ENCODE measurements around the gene SOWAHB. TPM values are rescaled to one million over a fixed set of nuclear protein-coding genes. Genes with fewer than 3 reads are reported as not detected.

The SOWAHB gene
- total RNA-seq = 0.08 TPM
- long read RNA-seq = 0 reads

- intact Hi-C loops (cut with DNase I) = no loop called here
Measured at GRCh38 chr4:76897536-76898384, at the start of gene SOWAHB. Gene SOWAHB (minus strand): TSS chr4:76898144. CDS start chr4:76897849, 295 bp downstream.

GRCh38 chr4:76947369-76947768 lies 49.4 kb upstream of the SOWAHB start:
- intact Hi-C loops (cut with DNase I) = loop anchor here (5.0 to 10.0 kb wide), 5 partner anchors 40 to 433 kb away; partner anchors contain the start of gene CCNG2
- DNase-seq (ENCODE audit: low spot score) = no peak

More at GRCh38 chr4:76897536-76898384, at the start of gene SOWAHB:
- DNase-seq (ENCODE audit: low spot score) = no peak

- DNase-seq (ENCODE audit: low spot score) = no peak
- intact Hi-C loops (cut with DNase I) = loop anchor here (10.0 kb wide), 2 partner anchors 359 to 429 kb away; no protein-coding TSS in a partner anchor
Measured at GRCh38 chr4:76943790-76944189, 45.8 kb upstream of the SOWAHB start.

- intact Hi-C loops (cut with DNase I) = loop anchor here (10.0 kb wide), 2 partner anchors 358 to 428 kb away; no protein-coding TSS in a partner anchor
- DNase-seq (ENCODE audit: low spot score) = no peak
Measured at GRCh38 chr4:76943129-76943620, 45.2 kb upstream of the SOWAHB start.

- intact Hi-C loops (cut with DNase I) = no loop called here
- no peak for DNase-seq (ENCODE audit: low spot score)
Measured at GRCh38 chr4:76939184-76939583, 41.2 kb upstream of the SOWAHB start.

- intact Hi-C loops (cut with DNase I) = no loop called here
- no peak for DNase-seq (ENCODE audit: low spot score)
Measured at GRCh38 chr4:76931576-76932276, 33.8 kb upstream of the SOWAHB start.

GRCh38 chr4:76931087-76931486 lies 33.1 kb upstream of the SOWAHB start:
- intact Hi-C loops (cut with DNase I) = no loop called here
- DNase-seq (ENCODE audit: low spot score) = no peak

GRCh38 chr4:76930685-76931084 lies 32.7 kb upstream of the SOWAHB start:
- DNase-seq (ENCODE audit: low spot score) = no peak
- intact Hi-C loops (cut with DNase I) = no loop called here

GRCh38 chr4:76926841-76927240 lies 28.9 kb upstream of the SOWAHB start:
- intact Hi-C loops (cut with DNase I) = no loop called here
- no peak for DNase-seq (ENCODE audit: low spot score)

- intact Hi-C loops (cut with DNase I) = no loop called here
- DNase-seq (ENCODE audit: low spot score) = no peak
Measured at GRCh38 chr4:76923619-76924357, 25.8 kb upstream of the SOWAHB start.

- intact Hi-C loops (cut with DNase I) = no loop called here
- no peak for DNase-seq (ENCODE audit: low spot score)
Measured at GRCh38 chr4:76920715-76921114, 22.8 kb upstream of the SOWAHB start.

GRCh38 chr4:76909711-76910110 lies 11.8 kb upstream of the SOWAHB start:
- no peak for DNase-seq (ENCODE audit: low spot score)
- intact Hi-C loops (cut with DNase I) = no loop called here

GRCh38 chr4:76905521-76905920 lies 7.6 kb upstream of the SOWAHB start:
- DNase-seq (ENCODE audit: low spot score) = no peak
- intact Hi-C loops (cut with DNase I) = no loop called here

- no peak for DNase-seq (ENCODE audit: low spot score)
- intact Hi-C loops (cut with DNase I) = no loop called here
Measured at GRCh38 chr4:76904646-76905190, 6.8 kb upstream of the SOWAHB start.

GRCh38 chr4:76902233-76902890 lies 4.4 kb upstream of the SOWAHB start:
- intact Hi-C loops (cut with DNase I) = no loop called here
- no peak for DNase-seq (ENCODE audit: low spot score)

- intact Hi-C loops (cut with DNase I) = no loop called here
- no peak for DNase-seq (ENCODE audit: low spot score)
Measured at GRCh38 chr4:76898949-76899645, 1.2 kb upstream of the SOWAHB start.

- DNase-seq (ENCODE audit: low spot score) = no peak
- intact Hi-C loops (cut with DNase I) = no loop called here
Measured at GRCh38 chr4:76898385-76898692, 395 bp upstream of the SOWAHB start.
